Measurements from ENCODE around the gene NKX1-1. TPM values are rescaled to one million over a fixed set of nuclear protein-coding genes. Genes with fewer than 3 reads are reported as not detected.

The NKX1-1 gene
- total and polyA plus RNA-seq, 9 donors, result not detected

Other genes with a start within 250 kb of the NKX1-1 start
- 54.3 TPM for gene SPON2, start 233.9 kb downstream of the NKX1-1 start, total RNA-seq
- 10 to 100 TPM; 40.9 to 87.8 (median 59.0) TPM for gene SPON2, start 233.9 kb downstream of the NKX1-1 start, polyA plus RNA-seq (ENCODE audit: insufficient read depth in 1 of 8, insufficient read length in 8 of 8, low replicate concordance in 1 of 8)
- 81.9 TPM for gene CTBP1, start 157.3 kb downstream of the NKX1-1 start, total RNA-seq
- gene CTBP1, start 157.3 kb downstream of the NKX1-1 start, polyA plus RNA-seq (ENCODE audit: insufficient read depth in 1 of 8, insufficient read length in 8 of 8, low replicate concordance in 1 of 8), result 100 to 1,000 TPM; 101 to 146 (median 122) TPM
- gene MAEA, start 116.6 kb downstream of the NKX1-1 start, total RNA-seq, result 30.5 TPM
- 10 to 100 TPM; 31.3 to 49.6 (median 41.1) TPM for gene MAEA, start 116.6 kb downstream of the NKX1-1 start, polyA plus RNA-seq (ENCODE audit: insufficient read depth in 1 of 8, insufficient read length in 8 of 8, low replicate concordance in 1 of 8)
- gene UVSSA, start 59.2 kb downstream of the NKX1-1 start, total RNA-seq, result 5.9 TPM
- 10 to 100 TPM in 2 of 8 donors, 1 to 10 TPM in 6; 5.5 to 13.6 (median 9.1) TPM for gene UVSSA, start 59.2 kb downstream of the NKX1-1 start, polyA plus RNA-seq (ENCODE audit: insufficient read depth in 1 of 8, insufficient read length in 8 of 8, low replicate concordance in 1 of 8)

All from muscle of leg (tissue), 9 donors.